Gastroesophageal sphincter (tissue), 3 donors: Measurements from ENCODE around the gene KIT.

Experiments used
- POLR2A ChIP-seq, 2 donors: fragments of 450-650 bp; IDR thresholded peaks; one replicate each; pipeline ENCODE4 v1.6.1; 2017; ENCODE audit warnings: antibody characterized with exemption in 2 of 2, mild to moderate bottlenecking in 2 of 2, moderate library complexity in 1 of 2
- POLR2AphosphoS5 ChIP-seq: sonication (generic); formaldehyde crosslinking; IDR thresholded peaks from one replicate; pipeline ENCODE4 v1.6.1; 2017; ENCODE audit warnings: antibody characterized with exemption
- TF ChIP-seq, protein P1 (sequence below), 4 experiments: fragments of 200-600 bp in 2 of 4; fragments of 450-650 bp in 2 of 4; sonication (generic) in 1 of 4; IDR thresholded peaks; one replicate each; pipeline ENCODE4 v1.5.1; 2017 to 2019; ENCODE audit warnings: antibody characterized with exemption in 4 of 4, mild to moderate bottlenecking in 2 of 4, moderate library complexity in 2 of 4

DNA sequence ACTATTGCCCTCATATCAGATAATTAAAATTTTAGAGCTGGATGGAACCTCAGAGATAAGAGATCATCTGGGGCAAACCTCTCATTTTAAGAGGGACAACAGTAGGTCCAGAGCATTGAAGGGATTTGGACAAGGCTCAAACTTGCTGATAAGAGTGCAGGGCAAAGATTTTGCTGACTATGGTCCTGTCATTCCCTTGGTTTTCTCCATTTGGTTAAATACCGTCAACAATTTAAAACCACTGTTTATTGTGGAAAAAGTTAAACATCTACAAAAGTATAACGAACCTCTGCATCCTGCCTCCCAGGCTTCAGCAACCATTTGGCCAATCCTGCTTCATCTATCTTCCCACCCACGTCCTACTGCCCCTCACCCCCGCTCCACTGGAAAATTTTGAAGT, 10.7 kb upstream of the KIT start:
- TF ChIP-seq, protein P1, sequence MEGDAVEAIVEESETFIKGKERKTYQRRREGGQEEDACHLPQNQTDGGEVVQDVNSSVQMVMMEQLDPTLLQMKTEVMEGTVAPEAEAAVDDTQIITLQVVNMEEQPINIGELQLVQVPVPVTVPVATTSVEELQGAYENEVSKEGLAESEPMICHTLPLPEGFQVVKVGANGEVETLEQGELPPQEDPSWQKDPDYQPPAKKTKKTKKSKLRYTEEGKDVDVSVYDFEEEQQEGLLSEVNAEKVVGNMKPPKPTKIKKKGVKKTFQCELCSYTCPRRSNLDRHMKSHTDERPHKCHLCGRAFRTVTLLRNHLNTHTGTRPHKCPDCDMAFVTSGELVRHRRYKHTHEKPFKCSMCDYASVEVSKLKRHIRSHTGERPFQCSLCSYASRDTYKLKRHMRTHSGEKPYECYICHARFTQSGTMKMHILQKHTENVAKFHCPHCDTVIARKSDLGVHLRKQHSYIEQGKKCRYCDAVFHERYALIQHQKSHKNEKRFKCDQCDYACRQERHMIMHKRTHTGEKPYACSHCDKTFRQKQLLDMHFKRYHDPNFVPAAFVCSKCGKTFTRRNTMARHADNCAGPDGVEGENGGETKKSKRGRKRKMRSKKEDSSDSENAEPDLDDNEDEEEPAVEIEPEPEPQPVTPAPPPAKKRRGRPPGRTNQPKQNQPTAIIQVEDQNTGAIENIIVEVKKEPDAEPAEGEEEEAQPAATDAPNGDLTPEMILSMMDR (IDR thresholded peaks at IDR 0.05): no peak
- TF ChIP-seq POLR2AphosphoS5 (no peak), POLR2A (IDR thresholded peaks at IDR 0.05) (no peak)
